ENCODE results near the gene DNAI2. TPM values are rescaled to one million over a fixed set of nuclear protein-coding genes. Genes with fewer than 3 reads are reported as not detected.

Gene DNAI2
- total RNA-seq, 1 experiment from 2014 or later = not detected

DNA sequence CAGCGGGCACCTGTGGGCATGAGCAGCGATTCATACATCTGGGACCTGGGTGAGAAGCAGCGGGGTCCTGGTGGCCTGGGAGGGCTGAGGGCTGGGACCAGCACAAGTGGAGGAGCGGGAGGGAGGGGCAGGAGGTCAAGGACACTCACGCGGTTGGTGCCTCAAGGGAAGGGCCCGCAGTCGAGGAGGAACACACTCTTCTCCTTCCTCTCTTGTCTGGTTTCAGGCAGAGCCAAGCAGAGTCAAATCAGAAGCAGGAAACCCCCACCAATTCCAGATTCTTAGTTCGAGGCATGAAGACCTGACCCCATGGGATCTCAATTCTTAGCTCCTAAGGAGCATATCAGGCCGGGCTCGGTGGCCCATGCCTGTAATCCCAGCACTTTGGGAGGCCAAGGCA is 15.7 kb downstream of the DNAI2 start:
- no TSS peak for BruUV-seq (replicated peaks)

DNA sequence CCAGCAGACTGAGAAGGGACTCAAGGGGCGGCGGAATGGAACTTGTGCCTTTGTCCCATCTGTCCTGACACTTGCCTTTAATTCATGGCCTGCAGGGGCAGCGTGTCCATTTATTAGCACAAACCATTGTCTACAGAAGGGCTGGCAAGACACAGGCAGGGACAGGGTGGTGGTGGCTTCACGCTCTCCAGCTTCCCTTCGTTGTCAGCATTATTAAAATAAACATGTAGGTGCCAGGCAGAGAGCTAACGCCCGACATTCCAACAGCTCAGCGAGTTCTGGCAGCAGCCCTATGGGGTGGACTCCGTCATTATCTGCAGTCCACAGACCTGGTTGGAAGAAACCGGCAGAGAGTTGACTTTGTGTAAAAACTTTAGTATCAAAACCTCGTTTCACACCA is 16.3 kb downstream of the DNAI2 start:
- no TSS peak for BruUV-seq (replicated peaks)
- no peak for ATAC-seq
- intact Hi-C loops (cut with micrococcal nuclease) = no loop called here

More for the DNA sequence above, 15.7 kb downstream of the DNAI2 start:
- Histone ChIP-seq H3K4me3 (ENCODE audit: low read length) (no peak overlapping the region), H3K9ac (ENCODE audit: low read length) (no peak overlapping the region), H4K20me1 (ENCODE audit: low read length) (no peaks in the 10 kb centered on the region), H3K79me2 (ENCODE audit: low read length) (no peaks in the 10 kb centered on the region), H3K27ac (ENCODE audit: low read length) (no peak overlapping the region), H3K36me3 (ENCODE audit: low read depth, low read length) (no peaks in the 10 kb centered on the region), H3K9me2 (replicated peaks; ENCODE audit: low read length) (no peaks in the 10 kb centered on the region), H3F3A (ENCODE audit: low read length, unreplicated experiment) (no peaks in the 10 kb centered on the region), H3K9me3 (ENCODE audit: low read length) (no peaks in the 10 kb centered on the region), H3K4me2 (ENCODE audit: low read length) (no peak overlapping the region), H3K4me1 (ENCODE audit: insufficient read depth, low read length) (0 out of 2 replicates have a peak, but pooled peaks cover 4% of the 10 kb centered on the region), H2AFZ (ENCODE audit: low read length) (no peak overlapping the region), H3K27me3 (ENCODE audit: low read length) (no peaks in the 10 kb centered on the region)
- ATAC-seq = no peak
- CTCF ChIA-PET = no interaction called here
- DNase-seq = no peak
- intact Hi-C loops (cut with micrococcal nuclease) = no loop called here
- TF ChIP-seq, protein P1, sequence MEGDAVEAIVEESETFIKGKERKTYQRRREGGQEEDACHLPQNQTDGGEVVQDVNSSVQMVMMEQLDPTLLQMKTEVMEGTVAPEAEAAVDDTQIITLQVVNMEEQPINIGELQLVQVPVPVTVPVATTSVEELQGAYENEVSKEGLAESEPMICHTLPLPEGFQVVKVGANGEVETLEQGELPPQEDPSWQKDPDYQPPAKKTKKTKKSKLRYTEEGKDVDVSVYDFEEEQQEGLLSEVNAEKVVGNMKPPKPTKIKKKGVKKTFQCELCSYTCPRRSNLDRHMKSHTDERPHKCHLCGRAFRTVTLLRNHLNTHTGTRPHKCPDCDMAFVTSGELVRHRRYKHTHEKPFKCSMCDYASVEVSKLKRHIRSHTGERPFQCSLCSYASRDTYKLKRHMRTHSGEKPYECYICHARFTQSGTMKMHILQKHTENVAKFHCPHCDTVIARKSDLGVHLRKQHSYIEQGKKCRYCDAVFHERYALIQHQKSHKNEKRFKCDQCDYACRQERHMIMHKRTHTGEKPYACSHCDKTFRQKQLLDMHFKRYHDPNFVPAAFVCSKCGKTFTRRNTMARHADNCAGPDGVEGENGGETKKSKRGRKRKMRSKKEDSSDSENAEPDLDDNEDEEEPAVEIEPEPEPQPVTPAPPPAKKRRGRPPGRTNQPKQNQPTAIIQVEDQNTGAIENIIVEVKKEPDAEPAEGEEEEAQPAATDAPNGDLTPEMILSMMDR (conservative IDR thresholded peaks at IDR 0.05; ENCODE audit: low read depth, low read length) = no peak
- TF ChIP-seq EZH2phosphoT487 (IDR thresholded peaks at IDR 0.05; ENCODE audit: borderline replicate concordance, low read length) (no peak), EZH2 (IDR thresholded peaks at IDR 0.05; ENCODE audit: low read length, unreplicated experiment) (no peak)
- POLR2A ChIA-PET (ENCODE audit: unreplicated experiment) = no interaction called here

DNA sequence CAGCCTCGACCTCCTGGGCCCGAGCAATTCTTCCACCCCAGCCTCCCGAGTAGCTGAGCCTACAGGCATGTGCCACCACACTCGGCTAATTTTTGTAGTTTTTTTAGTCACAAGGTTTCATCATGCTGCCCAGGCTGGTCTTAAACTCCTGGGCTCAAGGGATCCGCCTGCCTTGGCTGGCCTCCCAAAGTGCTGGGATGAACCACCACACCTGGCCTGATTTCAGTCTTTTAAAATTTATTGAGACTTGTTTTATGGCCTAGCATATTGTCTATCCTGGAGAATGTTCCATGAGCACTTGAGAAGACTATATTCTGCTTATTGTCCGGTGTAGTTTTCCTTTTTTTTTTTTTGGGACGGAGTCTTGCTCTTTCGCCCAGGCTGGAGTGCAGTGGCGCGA is 18.5 kb downstream of the DNAI2 start:
- Histone ChIP-seq H3K9ac (ENCODE audit: low read length) (no peak overlapping the region), H2AFZ (ENCODE audit: low read length) (no peak overlapping the region), H3K79me2 (ENCODE audit: low read length) (no peaks in the 10 kb centered on the region), H3K27ac (ENCODE audit: low read length) (no peak overlapping the region), H3F3A (ENCODE audit: low read length, unreplicated experiment) (no peaks in the 10 kb centered on the region), H4K20me1 (ENCODE audit: low read length) (no peaks in the 10 kb centered on the region), H3K36me3 (ENCODE audit: low read depth, low read length) (no peaks in the 10 kb centered on the region), H3K4me1 (ENCODE audit: insufficient read depth, low read length) (peaks cover 20% of the 10 kb centered on the region), H3K9me2 (replicated peaks; ENCODE audit: low read length) (no peaks in the 10 kb centered on the region), H3K9me3 (ENCODE audit: low read length) (no peaks in the 10 kb centered on the region), H3K4me2 (ENCODE audit: low read length) (no peak overlapping the region), H3K27me3 (ENCODE audit: low read length) (no peaks in the 10 kb centered on the region), H3K4me3 (ENCODE audit: low read length) (no peak overlapping the region)
- DNase-seq (no peak), ATAC-seq (no peak)
- ChIA-PET POLR2A (ENCODE audit: unreplicated experiment) (no interaction called here), CTCF (no interaction called here)
- intact Hi-C loops (cut with micrococcal nuclease) = no loop called here
- BruUV-seq (replicated peaks) = no TSS peak
- TF ChIP-seq EZH2 (IDR thresholded peaks at IDR 0.05; ENCODE audit: low read length, unreplicated experiment) (no peak), EZH2phosphoT487 (IDR thresholded peaks at IDR 0.05; ENCODE audit: borderline replicate concordance, low read length) (no peak)
- TF ChIP-seq, protein P1 (conservative IDR thresholded peaks at IDR 0.05; ENCODE audit: low read depth, low read length) = no peak

More for the DNA sequence above, 16.3 kb downstream of the DNAI2 start:
- no peaks in the 10 kb centered on the region for H4K20me1 ChIP-seq (ENCODE audit: low read length)
- H2AFZ ChIP-seq (ENCODE audit: low read length) = no peak overlapping the region
- no peaks in the 10 kb centered on the region for H3K9me2 ChIP-seq (replicated peaks; ENCODE audit: low read length)
- no peak overlapping the region for H3K4me2 ChIP-seq (ENCODE audit: low read length)
- no peaks in the 10 kb centered on the region for H3K79me2 ChIP-seq (ENCODE audit: low read length)
- H3F3A ChIP-seq (ENCODE audit: low read length, unreplicated experiment) = no peaks in the 10 kb centered on the region
- H3K9me3 ChIP-seq (ENCODE audit: low read length) = no peaks in the 10 kb centered on the region
- H3K27me3 ChIP-seq (ENCODE audit: low read length) = no peaks in the 10 kb centered on the region
- ChIA-PET POLR2A (ENCODE audit: unreplicated experiment) (no interaction called here), CTCF (no interaction called here)
- H3K36me3 ChIP-seq (ENCODE audit: low read depth, low read length) = no peaks in the 10 kb centered on the region
- TF ChIP-seq, protein P1 (conservative IDR thresholded peaks at IDR 0.05; ENCODE audit: low read depth, low read length) = peak; percentile 26; the same call in 1 of the 2 replicates
- no peak for TF ChIP-seq EZH2phosphoT487 (IDR thresholded peaks at IDR 0.05; ENCODE audit: borderline replicate concordance, low read length)
- H3K9ac ChIP-seq (ENCODE audit: low read length) = no peak overlapping the region
- H3K4me3 ChIP-seq (ENCODE audit: low read length) = no peak overlapping the region
- H3K4me1 ChIP-seq (ENCODE audit: insufficient read depth, low read length) = 0 out of 2 replicates have a peak, but pooled peaks cover 4% of the 10 kb centered on the region
- H3K27ac ChIP-seq (ENCODE audit: low read length) = no peak overlapping the region
- DNase-seq = no peak
